ENCODE results near the gene PTGES3L. TPM values are rescaled to one million over a fixed set of nuclear protein-coding genes. Genes with fewer than 3 reads are reported as not detected.

Gene PTGES3L
- total RNA-seq, 1 donor from 2014 or later = 3.9 TPM

DNA sequence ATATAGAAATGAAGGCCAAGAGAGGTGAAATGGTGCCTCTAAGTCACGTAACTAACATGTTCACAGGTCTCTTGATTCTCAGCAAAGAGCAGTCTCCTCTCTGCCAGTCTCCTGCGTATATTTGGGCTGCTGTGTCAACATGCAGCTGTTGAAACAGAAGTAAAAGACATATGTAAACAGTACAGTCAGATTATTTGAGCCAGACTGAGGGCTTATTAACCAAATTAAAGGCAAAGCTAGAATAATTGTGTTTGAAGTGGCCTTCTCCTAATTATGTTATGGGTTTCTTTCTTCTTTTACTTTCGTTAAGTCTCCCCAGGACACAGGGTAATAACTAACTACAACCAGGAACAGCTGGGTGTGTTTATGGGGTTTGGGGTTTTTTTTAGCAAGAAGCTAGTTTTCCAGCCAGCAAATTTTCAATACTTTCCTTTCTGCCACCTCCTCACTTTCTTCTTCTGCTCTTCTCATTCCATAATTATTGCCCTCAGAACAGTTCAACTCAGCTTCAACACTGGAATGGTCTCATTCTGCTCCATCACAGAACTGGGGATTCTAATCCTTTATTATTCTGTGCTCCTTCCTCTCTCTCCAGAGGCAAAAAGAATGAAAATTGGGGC lies 60.9 kb downstream of the PTGES3L start:
- Mint-ChIP-seq H3K27me3 (ENCODE audit: low read depth) (peaks cover 2% of the 10 kb centered on the region), H3K36me3 (ENCODE audit: low read depth) (no peaks in the 10 kb centered on the region), H3K4me3 (ENCODE audit: unreplicated experiment) (no peak overlapping the region), H3K4me1 (ENCODE audit: low read depth) (peaks cover 46% of the 10 kb centered on the region), H3K27ac (ENCODE audit: unreplicated experiment) (peak overlapping the region; percentile 58), H3K9me3 (ENCODE audit: low read depth) (peaks cover 3% of the 10 kb centered on the region)
- no peak for DNase-seq (ENCODE audit: low spot score)
- TF ChIP-seq, protein P1, sequence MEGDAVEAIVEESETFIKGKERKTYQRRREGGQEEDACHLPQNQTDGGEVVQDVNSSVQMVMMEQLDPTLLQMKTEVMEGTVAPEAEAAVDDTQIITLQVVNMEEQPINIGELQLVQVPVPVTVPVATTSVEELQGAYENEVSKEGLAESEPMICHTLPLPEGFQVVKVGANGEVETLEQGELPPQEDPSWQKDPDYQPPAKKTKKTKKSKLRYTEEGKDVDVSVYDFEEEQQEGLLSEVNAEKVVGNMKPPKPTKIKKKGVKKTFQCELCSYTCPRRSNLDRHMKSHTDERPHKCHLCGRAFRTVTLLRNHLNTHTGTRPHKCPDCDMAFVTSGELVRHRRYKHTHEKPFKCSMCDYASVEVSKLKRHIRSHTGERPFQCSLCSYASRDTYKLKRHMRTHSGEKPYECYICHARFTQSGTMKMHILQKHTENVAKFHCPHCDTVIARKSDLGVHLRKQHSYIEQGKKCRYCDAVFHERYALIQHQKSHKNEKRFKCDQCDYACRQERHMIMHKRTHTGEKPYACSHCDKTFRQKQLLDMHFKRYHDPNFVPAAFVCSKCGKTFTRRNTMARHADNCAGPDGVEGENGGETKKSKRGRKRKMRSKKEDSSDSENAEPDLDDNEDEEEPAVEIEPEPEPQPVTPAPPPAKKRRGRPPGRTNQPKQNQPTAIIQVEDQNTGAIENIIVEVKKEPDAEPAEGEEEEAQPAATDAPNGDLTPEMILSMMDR (IDR thresholded peaks at IDR 0.05) = no peak

Other genes starting within 250 kb of the PTGES3L start
- gene EZH1, start 235.0 kb downstream of the PTGES3L start, total RNA-seq = 22.2 to 25.6 TPM (median 22.4 TPM) in 3 replicates
- gene RAMP2, start 218.9 kb downstream of the PTGES3L start, total RNA-seq = 0.63 to 4.9 TPM (median 3.9 TPM) in 3 replicates
- gene VPS25, start 206.6 kb downstream of the PTGES3L start, total RNA-seq = 52.5 to 63.9 TPM (median 55.1 TPM) in 3 replicates
- gene WNK4, start 199.5 kb downstream of the PTGES3L start, total RNA-seq = 0.26 to 0.32 TPM in 2 of 3 replicates, not detected in the other
- gene COA3, start 181.4 kb downstream of the PTGES3L start, total RNA-seq = 38.7 to 49.1 TPM (median 39.5 TPM) in 3 replicates
- 0.60 TPM in 1 of 3 replicates, not detected in the others for gene CNTD1, start 181.2 kb downstream of the PTGES3L start, total RNA-seq
- gene BECN1, start 155.8 kb downstream of the PTGES3L start, total RNA-seq = 55.3 to 71.6 TPM (median 60.5 TPM) in 3 replicates
- gene PSME3, start 146.7 kb downstream of the PTGES3L start, total RNA-seq = 99.7 to 117 TPM (median 111 TPM) in 3 replicates
- 1.4 to 2.2 TPM (median 1.4 TPM) in 3 replicates for gene AOC2, start 135.5 kb downstream of the PTGES3L start, total RNA-seq
- 0.53 to 17.4 TPM (median 15.5 TPM) in 3 replicates for gene AOC3, start 128.9 kb downstream of the PTGES3L start, total RNA-seq
- gene G6PC1, start 79.3 kb downstream of the PTGES3L start, total RNA-seq = not detected in 3 replicates
- 39.1 to 44.4 TPM (median 44.0 TPM) in 3 replicates for gene AARSD1, start 15.6 kb downstream of the PTGES3L start, total RNA-seq
- gene RUNDC1, start 485 bp upstream of the PTGES3L start, total RNA-seq = 11.2 to 13.1 TPM (median 11.3 TPM) in 3 replicates
- gene RPL27, start 18.3 kb upstream of the PTGES3L start, total RNA-seq = 738 to 860 TPM (median 747 TPM) in 3 replicates
- 9.0 to 20.9 TPM (median 12.8 TPM) in 3 replicates for gene IFI35, start 26.7 kb upstream of the PTGES3L start, total RNA-seq
- gene VAT1, start 42.3 kb upstream of the PTGES3L start, total RNA-seq = 290 to 589 TPM (median 567 TPM) in 3 replicates
- gene RND2, start 45.2 kb upstream of the PTGES3L start, total RNA-seq = 0.73 to 1.5 TPM (median 1.1 TPM) in 3 replicates
- gene BRCA1, start 145.3 kb upstream of the PTGES3L start, total RNA-seq = 4.3 to 13.5 TPM (median 4.8 TPM) in 3 replicates
- gene NBR1, start 191.1 kb upstream of the PTGES3L start, total RNA-seq = 62.7 to 70.9 TPM (median 63.3 TPM) in 3 replicates
- 12.0 to 18.3 TPM (median 16.4 TPM) in 3 replicates for gene TMEM106A, start 231.8 kb upstream of the PTGES3L start, total RNA-seq
- gene CCDC200, start 248.5 kb upstream of the PTGES3L start, total RNA-seq = not detected in 3 replicates